Endothelial cell (in vitro differentiated cells): ENCODE results near the gene RGS6. TPM values are rescaled to one million over a fixed set of nuclear protein-coding genes. Genes with fewer than 3 reads are reported as not detected.

Experiments
- DNase-seq: peaks from one replicate; pipeline ENCODE4 v3.0.0; 2021; ENCODE audit warnings: low spot score
- H3K27ac Mint-ChIP-seq: one replicate; pipeline ENCODE4 v1.8.0; 2021; ENCODE audit warnings: mixed read lengths, inconsistent platforms; ENCODE audit not compliant: unreplicated experiment
- H3K27me3 Mint-ChIP-seq: one replicate; pipeline ENCODE4 v1.8.0; 2021; ENCODE audit warnings: mild to moderate bottlenecking, moderate library complexity, mixed read lengths, inconsistent platforms; ENCODE audit not compliant: unreplicated experiment
- H3K36me3 Mint-ChIP-seq: one replicate; pipeline ENCODE4 v1.8.0; 2021; ENCODE audit warnings: mild to moderate bottlenecking, low read depth, mixed read lengths, inconsistent platforms; ENCODE audit not compliant: unreplicated experiment
- H3K4me1 Mint-ChIP-seq: one replicate; pipeline ENCODE4 v1.8.0; 2021; ENCODE audit warnings: mild to moderate bottlenecking, mixed read lengths, inconsistent platforms; ENCODE audit not compliant: unreplicated experiment
- H3K4me3 Mint-ChIP-seq: one replicate; pipeline ENCODE4 v1.8.0; 2021; ENCODE audit warnings: mild to moderate bottlenecking, mixed read lengths, inconsistent platforms; ENCODE audit not compliant: unreplicated experiment
- H3K9me3 Mint-ChIP-seq: one replicate; pipeline ENCODE4 v1.8.0; 2021; ENCODE audit warnings: mixed read lengths, inconsistent platforms; ENCODE audit not compliant: unreplicated experiment
- CTCF ChIP-seq: fragments of 200-600 bp; sonication (generic); IDR thresholded peaks from one replicate; pipeline ENCODE4 v1.5.0; 2021; ENCODE audit warnings: antibody characterized with exemption; ENCODE audit not compliant: unreplicated experiment
- total RNA-seq: library from RNA; stranded (reverse); fragmentation: NEBNext Ultra II Directional; extraction: Animal tissue kit (Norgen Biotek cat#: 25700); gene quantifications from one replicate; pipeline ENCODE4 v1.2.1, GENCODE V29; 2021; ENCODE audit not compliant: unreplicated experiment

RGS6 gene
- total RNA-seq, 1 donor from 2014 or later: 15.7 TPM

- Mint-ChIP-seq H3K9me3 (no peaks in the 10 kb centered on the region), H3K36me3 (no peaks in the 10 kb centered on the region), H3K4me3 (no peak overlapping the region), H3K27ac (no peak overlapping the region), H3K27me3 (peaks cover 6% of the 10 kb centered on the region), H3K4me1 (peaks cover 8% of the 10 kb centered on the region)
- no peak for TF ChIP-seq CTCF
- no peak for DNase-seq
Observed at GRCh38 chr14:72519543-72519942, 587.3 kb downstream of the RGS6 start.

GRCh38 chr14:72521045-72521444, 588.8 kb downstream of the RGS6 start:
- Mint-ChIP-seq H3K9me3 (no peaks in the 10 kb centered on the region), H3K27ac (no peak overlapping the region), H3K27me3 (peaks cover 10% of the 10 kb centered on the region), H3K36me3 (no peaks in the 10 kb centered on the region), H3K4me1 (peaks cover 11% of the 10 kb centered on the region), H3K4me3 (no peak overlapping the region)
- DNase-seq: no peak
- no peak for TF ChIP-seq CTCF

- H3K4me1 Mint-ChIP-seq: peaks cover 4% of the 10 kb centered on the region
- H3K27ac Mint-ChIP-seq: no peak overlapping the region
- no peak for DNase-seq
- no peaks in the 10 kb centered on the region for H3K36me3 Mint-ChIP-seq
- H3K9me3 Mint-ChIP-seq: no peaks in the 10 kb centered on the region
- no peak for TF ChIP-seq CTCF
- H3K4me3 Mint-ChIP-seq: no peak overlapping the region
- peaks cover 6% of the 10 kb centered on the region for H3K27me3 Mint-ChIP-seq
Observed at GRCh38 chr14:72521968-72522741, 589.9 kb downstream of the RGS6 start.

GRCh38 chr14:72522847-72523246, 590.6 kb downstream of the RGS6 start:
- Mint-ChIP-seq H3K36me3 (no peaks in the 10 kb centered on the region), H3K27me3 (peaks cover 6% of the 10 kb centered on the region), H3K9me3 (no peaks in the 10 kb centered on the region), H3K27ac (no peak overlapping the region), H3K4me1 (peaks cover 3% of the 10 kb centered on the region), H3K4me3 (no peak overlapping the region)
- TF ChIP-seq CTCF: no peak
- no peak for DNase-seq
